ENCODE measurements around the gene CDKL1. TPM values are rescaled to one million over a fixed set of nuclear protein-coding genes. Genes with fewer than 3 reads are reported as not detected.
"Not testable (repeated sequence)": the region's sequence is repeated elsewhere in the genome, so short reads cannot be mapped to it uniquely, and the experiment has no call there.

The CDKL1 gene
- total RNA-seq, 1 experiment from 2014 or later: 0.27 TPM

- DNase-seq (ENCODE audit: low spot score); in situ Hi-C loops (cut with HindIII; ENCODE audit: low sequenced_read_pairs): not testable (repeated sequence)
These were observed 34.9 kb downstream of the CDKL1 start for GRCh38 chr14:50361473-50362403.

GRCh38 chr14:50360851-50361250 lies 35.8 kb downstream of the CDKL1 start:
- no peak for DNase-seq (ENCODE audit: low spot score)
- in situ Hi-C loops (cut with HindIII; ENCODE audit: low sequenced_read_pairs): no loop called here

GRCh38 chr14:50360093-50360492 lies 36.6 kb downstream of the CDKL1 start:
- in situ Hi-C loops (cut with HindIII; ENCODE audit: low sequenced_read_pairs): no loop called here
- DNase-seq (ENCODE audit: low spot score): no peak

GRCh38 chr14:50359631-50360030 lies 37.0 kb downstream of the CDKL1 start:
- no peak for DNase-seq (ENCODE audit: low spot score)
- in situ Hi-C loops (cut with HindIII; ENCODE audit: low sequenced_read_pairs): no loop called here

GRCh38 chr14:50357753-50358395 lies 38.8 kb downstream of the CDKL1 start:
- in situ Hi-C loops (cut with HindIII; ENCODE audit: low sequenced_read_pairs): no loop called here

GRCh38 chr14:50357124-50357523 lies 39.6 kb downstream of the CDKL1 start:
- no peak for DNase-seq (ENCODE audit: low spot score)
- in situ Hi-C loops (cut with HindIII; ENCODE audit: low sequenced_read_pairs): no loop called here

More at GRCh38 chr14:50357753-50358395, 38.8 kb downstream of the CDKL1 start:
- DNase-seq (ENCODE audit: low spot score): no peak

GRCh38 chr14:50356283-50356682 lies 40.4 kb downstream of the CDKL1 start:
- in situ Hi-C loops (cut with HindIII; ENCODE audit: low sequenced_read_pairs); DNase-seq (ENCODE audit: low spot score): not testable (repeated sequence)

GRCh38 chr14:50355692-50356091 lies 41.0 kb downstream of the CDKL1 start:
- no peak for DNase-seq (ENCODE audit: low spot score)
- in situ Hi-C loops (cut with HindIII; ENCODE audit: low sequenced_read_pairs): no loop called here

- in situ Hi-C loops (cut with HindIII; ENCODE audit: low sequenced_read_pairs): no loop called here
- DNase-seq (ENCODE audit: low spot score): no peak
These were observed 42.2 kb downstream of the CDKL1 start for GRCh38 chr14:50354527-50354926.

- in situ Hi-C loops (cut with HindIII; ENCODE audit: low sequenced_read_pairs): no loop called here
- DNase-seq (ENCODE audit: low spot score): no peak
These were observed 43.6 kb downstream of the CDKL1 start for GRCh38 chr14:50353126-50353525.

GRCh38 chr14:50352584-50352983 lies 44.1 kb downstream of the CDKL1 start:
- in situ Hi-C loops (cut with HindIII; ENCODE audit: low sequenced_read_pairs): no loop called here
- no peak for DNase-seq (ENCODE audit: low spot score)

GRCh38 chr14:50350975-50351374 lies 45.7 kb downstream of the CDKL1 start:
- no peak for DNase-seq (ENCODE audit: low spot score)
- in situ Hi-C loops (cut with HindIII; ENCODE audit: low sequenced_read_pairs): no loop called here

GRCh38 chr14:50348933-50349332 lies 47.7 kb downstream of the CDKL1 start:
- DNase-seq (ENCODE audit: low spot score): no peak
- in situ Hi-C loops (cut with HindIII; ENCODE audit: low sequenced_read_pairs): no loop called here

- no peak for DNase-seq (ENCODE audit: low spot score)
- in situ Hi-C loops (cut with HindIII; ENCODE audit: low sequenced_read_pairs): no loop called here
These were observed 49.2 kb downstream of the CDKL1 start for GRCh38 chr14:50347521-50347920.

- DNase-seq (ENCODE audit: low spot score): no peak
- in situ Hi-C loops (cut with HindIII; ENCODE audit: low sequenced_read_pairs): no loop called here
These were observed 50.7 kb downstream of the CDKL1 start for GRCh38 chr14:50345846-50346422.

GRCh38 chr14:50344876-50345563 lies 51.7 kb downstream of the CDKL1 start:
- in situ Hi-C loops (cut with HindIII; ENCODE audit: low sequenced_read_pairs): no loop called here
- DNase-seq (ENCODE audit: low spot score): no peak

GRCh38 chr14:50344116-50344775 lies 52.4 kb downstream of the CDKL1 start:
- in situ Hi-C loops (cut with HindIII; ENCODE audit: low sequenced_read_pairs): no loop called here
- DNase-seq (ENCODE audit: low spot score): no peak

- DNase-seq (ENCODE audit: low spot score): no peak
- in situ Hi-C loops (cut with HindIII; ENCODE audit: low sequenced_read_pairs): no loop called here
These were observed 53.2 kb downstream of the CDKL1 start for GRCh38 chr14:50343434-50343833.
